ENCODE results near the gene GALE. TPM values are rescaled to one million over a fixed set of nuclear protein-coding genes. Genes with fewer than 3 reads are reported as not detected.
"Not testable (repeated sequence)": the region's sequence is repeated elsewhere in the genome, so short reads cannot be mapped to it uniquely, and the experiment has no call there.

The GALE gene
- total RNA-seq, 2 experiments from 2014 or later = 40.7 to 43.6 TPM

- POLR2A ChIA-PET = interaction anchor here (0.6 to 16.5 kb wide), 8 partner anchors 10 to 183 kb away, joined by 3 to 168 read pairs (median 4); partner anchors contain the start of genes GALE, HMGCL, PITHD1 and PNRC2
These were observed 9.6 kb downstream of the GALE start, which contains the start of gene LYPLA2 for GRCh38 chr1:23790696-23791515. LYPLA2 (plus strand) TSS chr1:23791145; CDS start chr1:23792683, 1,538 bp downstream.

GRCh38 chr1:23788695-23789094 is 11.9 kb downstream of the GALE start:
- DNase-seq (no peak), ATAC-seq (no peak)
- Mint-ChIP-seq H3K27me3 (no peaks in the 10 kb centered on the region), H3K4me3 (no peak overlapping the region), H3K4me1 (ENCODE audit: low read depth) (peaks cover 20% of the 10 kb centered on the region), H3K36me3 (ENCODE audit: low read depth) (peaks cover 40% of the 10 kb centered on the region), H3K27ac (no peak overlapping the region), H3K9me3 (no peaks in the 10 kb centered on the region)
- TF ChIP-seq, protein P1, sequence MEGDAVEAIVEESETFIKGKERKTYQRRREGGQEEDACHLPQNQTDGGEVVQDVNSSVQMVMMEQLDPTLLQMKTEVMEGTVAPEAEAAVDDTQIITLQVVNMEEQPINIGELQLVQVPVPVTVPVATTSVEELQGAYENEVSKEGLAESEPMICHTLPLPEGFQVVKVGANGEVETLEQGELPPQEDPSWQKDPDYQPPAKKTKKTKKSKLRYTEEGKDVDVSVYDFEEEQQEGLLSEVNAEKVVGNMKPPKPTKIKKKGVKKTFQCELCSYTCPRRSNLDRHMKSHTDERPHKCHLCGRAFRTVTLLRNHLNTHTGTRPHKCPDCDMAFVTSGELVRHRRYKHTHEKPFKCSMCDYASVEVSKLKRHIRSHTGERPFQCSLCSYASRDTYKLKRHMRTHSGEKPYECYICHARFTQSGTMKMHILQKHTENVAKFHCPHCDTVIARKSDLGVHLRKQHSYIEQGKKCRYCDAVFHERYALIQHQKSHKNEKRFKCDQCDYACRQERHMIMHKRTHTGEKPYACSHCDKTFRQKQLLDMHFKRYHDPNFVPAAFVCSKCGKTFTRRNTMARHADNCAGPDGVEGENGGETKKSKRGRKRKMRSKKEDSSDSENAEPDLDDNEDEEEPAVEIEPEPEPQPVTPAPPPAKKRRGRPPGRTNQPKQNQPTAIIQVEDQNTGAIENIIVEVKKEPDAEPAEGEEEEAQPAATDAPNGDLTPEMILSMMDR (IDR thresholded peaks at IDR 0.05) = no peak
- intact Hi-C loops (cut with micrococcal nuclease) = no loop called here
- POLR2A ChIA-PET = interaction anchor here (0.8 to 16.5 kb wide), 3 partner anchors 10 to 17 kb away, joined by 3 to 168 read pairs (median 3); partner anchors contain the start of gene PITHD1
- CTCF ChIA-PET = interaction anchor here (0.9 to 2.8 kb wide), 4 partner anchors 9 to 21 kb away, joined by 3 to 13 read pairs (median 8); partner anchors contain the start of gene GALE

More at GRCh38 chr1:23790696-23791515, 9.6 kb downstream of the GALE start, which contains the start of gene LYPLA2:
- H3K27ac Mint-ChIP-seq = peak within 1 kb of the TSS; percentile 96
- intact Hi-C loops (cut with micrococcal nuclease) = no loop called here
- TF ChIP-seq, protein P1 (IDR thresholded peaks at IDR 0.05) = no peak
- peaks cover 35% of the 10 kb centered on the region for H3K36me3 Mint-ChIP-seq (ENCODE audit: low read depth)
- ATAC-seq (peak; percentile 89), DNase-seq (peak; percentile 94)
- CTCF ChIA-PET = interaction anchor here (0.9 to 4.1 kb wide), 6 partner anchors 10 to 87 kb away, joined by 4 to 14 read pairs (median 5); no protein-coding TSS in a partner anchor
- no peaks in the 10 kb centered on the region for H3K9me3 Mint-ChIP-seq
- no peaks in the 10 kb centered on the region for H3K27me3 Mint-ChIP-seq
- H3K4me1 Mint-ChIP-seq (ENCODE audit: low read depth) = peaks cover 20% of the 10 kb centered on the region
- peak within 1 kb of the TSS; percentile 99 for H3K4me3 Mint-ChIP-seq

- Mint-ChIP-seq H3K27ac (peak overlapping the region; percentile 2), H3K36me3 (ENCODE audit: low read depth) (peaks cover 40% of the 10 kb centered on the region), H3K4me3 (no peak overlapping the region), H3K27me3 (no peaks in the 10 kb centered on the region), H3K4me1 (ENCODE audit: low read depth) (peaks cover 16% of the 10 kb centered on the region), H3K9me3 (no peaks in the 10 kb centered on the region)
- DNase-seq = no peak
- intact Hi-C loops (cut with micrococcal nuclease) = no loop called here
- TF ChIP-seq, protein P1 (IDR thresholded peaks at IDR 0.05) = no peak
- ATAC-seq = no peak
- POLR2A ChIA-PET = interaction anchor here (0.8 to 16.5 kb wide), 3 partner anchors 9 to 16 kb away, joined by 3 to 168 read pairs (median 3); partner anchors contain the start of genes GALE and PITHD1
- CTCF ChIA-PET = interaction anchor here (1.4 to 2.8 kb wide), 2 partner anchors 11 to 16 kb away, joined by 4 to 13 read pairs; partner anchors contain the start of gene GALE
These were observed 12.9 kb downstream of the GALE start for GRCh38 chr1:23787701-23788100.

GRCh38 chr1:23784846-23785245 is 15.7 kb downstream of the GALE start:
- TF ChIP-seq, protein P1 (IDR thresholded peaks at IDR 0.05) = no peak
- CTCF ChIA-PET = interaction anchor here (1.4 kb wide), 1 partner anchor 12 kb away, joined by 3 read pairs; no protein-coding TSS in a partner anchor
- Mint-ChIP-seq H3K4me3 (no peak overlapping the region), H3K27me3 (no peaks in the 10 kb centered on the region), H3K4me1 (ENCODE audit: low read depth) (peaks cover 11% of the 10 kb centered on the region), H3K9me3 (no peaks in the 10 kb centered on the region), H3K36me3 (ENCODE audit: low read depth) (peaks cover 42% of the 10 kb centered on the region), H3K27ac (no peak overlapping the region)
- intact Hi-C loops (cut with micrococcal nuclease) = no loop called here
- POLR2A ChIA-PET = interaction anchor here (1.0 to 11.8 kb wide), 2 partner anchors 10 to 14 kb away, joined by 3 to 168 read pairs; partner anchors contain the start of genes GALE and LYPLA2
- DNase-seq = no peak
- ATAC-seq = no peak

DNA sequence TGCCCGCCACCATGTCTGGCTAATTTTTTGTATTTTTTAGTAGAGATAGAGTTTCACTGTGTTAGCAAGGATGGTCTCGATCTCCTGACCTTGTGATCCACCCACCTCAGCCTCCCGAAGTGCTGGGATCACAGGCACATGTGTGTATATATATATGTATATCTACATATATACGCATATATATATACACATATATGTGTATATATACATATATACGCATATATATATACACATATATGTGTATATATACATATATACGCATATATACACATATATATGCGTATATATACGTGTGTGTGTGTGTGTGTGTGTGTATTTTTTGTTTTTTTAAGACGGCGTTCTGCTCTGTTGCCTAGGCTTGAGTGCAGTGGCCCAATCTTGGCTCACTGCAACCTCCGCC is 17.4 kb downstream of the GALE start:
- ATAC-seq; DNase-seq; H3K4me3 Mint-ChIP-seq; H3K27ac Mint-ChIP-seq; H3K9me3 Mint-ChIP-seq; H3K27me3 Mint-ChIP-seq; intact Hi-C loops (cut with micrococcal nuclease): not testable (repeated sequence)
- Mint-ChIP-seq H3K36me3 (ENCODE audit: low read depth) (peaks cover 45% of the 10 kb centered on the region), H3K4me1 (ENCODE audit: low read depth) (peaks cover 19% of the 10 kb centered on the region)
- CTCF ChIA-PET = interaction anchor here (1.1 to 1.8 kb wide), 3 partner anchors 11 to 28 kb away, joined by 3 to 8 read pairs (median 3); no protein-coding TSS in a partner anchor
- POLR2A ChIA-PET = interaction anchor here (11.8 kb wide), 1 partner anchor 12 kb away, joined by 168 read pairs; the partner anchor contains the start of genes GALE and LYPLA2

Measured in activated CD8-positive, alpha-beta T cell treated with anti-CD3 and anti-CD28 coated beads for 36 hours (primary cell).